GM19468 (cell line): ENCODE measurements around the gene TAB2.
A peak's percentile ranks its signal among the peaks of the same experiment; 100 is the strongest.
"Not testable (repeated sequence)": the region's sequence is repeated elsewhere in the genome, so short reads cannot be mapped to it uniquely, and the experiment has no call there.

Source experiments
- ATAC-seq: cut with Tn5 transposase; IDR thresholded peaks from one replicate; pipeline ENCODE4 v1.9.1; 2021; ENCODE audit warnings: mild to moderate bottlenecking, moderate library complexity, moderate number of reproducible peaks; ENCODE audit not compliant: unreplicated experiment; ENCODE audit errors: extremely low read depth

TAB2 gene

DNA sequence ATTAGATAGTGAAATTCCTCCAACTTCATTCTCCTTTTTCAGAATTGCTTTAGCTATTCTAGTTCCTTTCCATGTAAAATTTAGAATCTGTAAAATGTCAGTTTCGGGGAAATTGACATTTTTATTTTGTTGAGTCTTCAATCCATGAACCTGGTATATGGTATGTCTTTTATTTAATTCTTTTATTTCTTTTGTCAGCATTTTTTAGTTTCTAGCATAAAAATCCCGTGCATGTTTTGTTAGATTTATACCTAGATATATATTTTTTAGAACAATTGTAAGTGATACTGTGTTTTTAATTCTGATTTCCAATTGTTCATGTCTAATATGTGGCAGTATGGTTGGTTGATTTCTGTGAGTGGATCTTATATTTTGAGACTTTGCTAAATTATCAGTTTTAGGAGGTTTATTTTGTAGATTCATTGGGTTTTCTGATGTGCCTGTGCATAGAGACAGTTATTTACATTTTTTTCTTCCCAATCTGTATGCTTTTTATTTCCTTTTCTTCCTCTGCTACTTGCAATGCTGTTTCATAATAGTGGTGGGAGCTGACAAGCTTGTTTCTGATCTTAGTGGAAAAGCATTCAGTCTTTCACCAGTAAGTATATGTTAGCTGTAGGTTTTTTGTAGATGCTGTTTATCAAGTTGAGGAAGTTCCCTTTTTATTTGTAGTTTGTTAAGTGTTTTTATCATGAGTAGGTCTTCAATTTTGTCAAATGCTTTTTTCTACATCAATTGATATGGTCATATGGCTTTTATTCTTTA is 13.7 kb downstream of the TAB2 start:
- ATAC-seq, result no peak

- no peak for ATAC-seq
These were observed 14.4 kb downstream of the TAB2 start for GRCh38 chr6:149331871-149332270.

- no peak for ATAC-seq
These were observed 15.2 kb downstream of the TAB2 start for GRCh38 chr6:149332602-149333265.

DNA sequence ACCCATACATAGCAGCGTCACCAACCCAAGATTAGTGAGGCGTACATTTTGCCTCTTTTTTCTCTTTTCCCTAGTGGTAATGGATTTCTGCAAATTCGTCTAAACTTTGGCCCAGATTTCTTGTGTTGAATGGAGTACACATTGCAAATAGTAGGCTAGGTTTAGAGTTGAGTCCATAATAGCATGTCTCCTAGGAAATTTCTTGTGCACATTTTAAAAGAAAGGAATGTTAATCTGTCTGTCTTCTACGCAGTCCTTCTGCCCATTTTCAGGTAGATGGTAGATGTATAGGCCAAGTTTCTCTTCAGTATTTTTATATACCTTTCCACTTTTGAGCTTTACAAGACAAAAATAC is 15.7 kb downstream of the TAB2 start:
- no peak for ATAC-seq

DNA sequence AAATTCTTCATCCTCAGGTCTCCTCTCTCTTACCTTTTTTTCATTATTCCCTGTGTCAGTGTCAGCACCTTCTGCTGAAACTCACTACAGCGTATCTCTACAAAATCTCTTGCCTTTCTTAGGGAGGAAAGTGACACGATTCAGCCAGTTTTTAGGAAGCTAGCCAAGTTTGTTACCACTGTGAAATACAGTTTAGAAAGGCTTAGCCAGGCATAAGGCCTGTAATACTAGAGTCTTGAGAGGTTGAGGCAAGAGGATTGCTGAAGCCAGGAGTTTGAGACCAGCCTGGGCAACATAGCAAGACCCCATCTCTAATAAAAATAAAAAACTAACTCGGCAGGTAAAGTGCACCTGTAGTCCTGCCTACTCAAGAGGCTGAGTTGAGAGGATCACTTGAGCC is 16.7 kb downstream of the TAB2 start:
- no peak for ATAC-seq

GRCh38 chr6:149334682-149335160 is 17.2 kb downstream of the TAB2 start:
- no peak for ATAC-seq

GRCh38 chr6:149335924-149336608 is 18.6 kb downstream of the TAB2 start:
- ATAC-seq, result no peak

- ATAC-seq, result no peak
These were observed 19.1 kb downstream of the TAB2 start for GRCh38 chr6:149336609-149336928.

DNA sequence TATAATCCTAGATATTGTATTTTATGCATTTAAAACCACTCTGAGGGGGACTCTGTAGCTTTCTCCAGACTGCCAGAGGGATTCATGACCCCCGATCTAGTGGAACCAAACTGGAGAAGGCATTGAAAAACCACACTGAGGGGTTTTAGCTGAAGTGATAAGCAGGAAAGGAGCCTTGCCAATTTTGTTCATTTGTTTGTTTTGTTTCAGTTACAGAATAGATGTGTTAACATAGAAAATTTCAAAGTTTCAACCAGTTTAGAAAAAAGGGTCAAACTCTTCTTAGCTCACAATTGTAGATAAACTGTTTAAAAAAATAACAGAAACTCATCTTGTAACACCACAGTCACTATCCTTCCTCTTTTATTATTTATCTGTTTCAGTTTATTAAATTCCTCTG is 19.8 kb downstream of the TAB2 start:
- ATAC-seq, result no peak

DNA sequence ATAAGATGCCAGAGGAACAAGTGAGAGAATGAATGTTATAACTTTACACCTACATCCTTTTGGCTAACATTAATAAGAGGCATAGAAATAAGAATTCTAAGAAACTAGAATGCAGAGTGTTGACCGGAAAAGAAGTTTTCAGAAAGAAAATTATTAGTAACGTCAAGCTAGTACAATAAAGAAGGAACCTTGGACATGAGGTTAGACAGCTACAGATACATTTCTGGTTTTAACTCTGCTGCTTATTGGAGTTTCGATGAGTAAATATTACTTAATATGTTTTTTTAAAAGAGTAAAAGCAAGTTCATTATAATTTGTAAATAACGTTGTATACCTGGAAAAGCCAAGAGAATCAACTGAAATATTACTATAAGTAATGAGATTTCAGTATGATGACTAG is 22.7 kb downstream of the TAB2 start:
- ATAC-seq, result no peak

DNA sequence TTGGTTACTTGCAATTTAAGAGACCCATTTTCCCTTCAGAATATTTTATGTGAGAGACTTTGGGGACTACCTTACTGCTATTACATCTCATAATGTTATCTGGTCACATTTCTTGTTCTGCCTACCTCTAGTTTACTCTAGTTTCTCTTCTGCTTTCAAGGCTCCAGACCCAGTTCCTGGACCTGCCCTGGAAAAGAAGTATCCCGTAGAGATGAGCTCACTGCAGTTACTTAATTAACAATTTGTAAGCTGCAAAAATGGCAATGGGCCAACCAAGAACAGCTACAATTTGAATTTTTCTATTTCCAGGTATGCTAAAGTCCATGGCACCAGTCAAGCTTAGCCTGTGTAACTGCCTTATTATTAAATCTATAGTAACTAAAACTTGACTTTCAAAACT is 25.0 kb downstream of the TAB2 start:
- ATAC-seq, result peak; percentile 42

DNA sequence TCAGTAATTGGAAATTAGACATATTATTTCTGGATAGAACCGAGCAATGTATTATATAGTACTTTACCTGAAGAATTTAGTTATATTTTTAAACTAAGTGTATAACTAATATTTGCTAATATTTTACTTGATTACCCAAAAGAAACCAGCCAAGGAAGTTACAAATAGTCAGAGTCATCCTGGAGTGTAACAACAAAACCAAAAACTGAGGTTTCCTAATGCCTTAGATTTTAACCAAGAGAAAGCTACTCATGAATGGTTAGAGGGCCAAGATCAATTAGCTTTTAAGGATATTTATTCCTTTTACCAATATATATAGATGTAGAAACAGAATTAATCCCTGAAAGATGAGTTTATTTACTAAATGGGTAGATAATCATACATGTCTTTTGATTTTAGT is 26.0 kb downstream of the TAB2 start:
- ATAC-seq, result no peak

GRCh38 chr6:149346078-149346477 is 28.6 kb downstream of the TAB2 start:
- ATAC-seq, result no peak

GRCh38 chr6:149347067-149347466 is 29.6 kb downstream of the TAB2 start:
- no peak for ATAC-seq

- ATAC-seq, result not testable (repeated sequence)
These were observed 31.8 kb downstream of the TAB2 start for GRCh38 chr6:149349279-149349678.

GRCh38 chr6:149354009-149354408 is 36.5 kb downstream of the TAB2 start:
- no peak for ATAC-seq

DNA sequence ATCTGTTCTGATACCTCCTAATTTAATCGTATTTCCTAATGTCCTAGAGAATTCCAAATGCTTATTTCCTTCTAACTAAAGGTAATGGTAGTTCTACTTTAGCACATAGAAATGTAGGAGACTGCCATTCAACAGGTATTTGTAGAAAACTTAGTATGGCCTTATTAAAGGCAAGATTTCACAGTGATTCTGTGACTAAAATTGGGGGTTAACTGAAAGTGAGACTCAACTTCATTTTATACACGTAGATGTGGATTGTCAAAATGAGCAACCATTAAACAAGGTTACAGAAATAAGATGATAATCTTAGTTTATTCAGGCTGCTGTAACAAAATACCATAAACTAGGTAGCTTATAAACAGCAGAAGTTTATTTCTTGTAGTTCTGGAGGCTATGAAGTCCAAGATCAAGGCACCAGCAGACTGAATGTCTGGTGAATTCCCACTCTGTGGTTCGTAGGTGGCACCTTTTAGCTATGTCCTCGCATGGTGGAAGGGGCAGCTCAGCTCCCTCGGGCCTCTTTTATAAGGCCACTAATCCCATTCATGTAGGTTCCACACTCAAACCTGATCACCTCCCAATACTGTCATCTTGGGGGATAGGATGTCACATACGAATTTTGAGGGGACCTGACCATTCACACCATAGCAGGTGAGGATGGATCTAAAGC is 38.7 kb downstream of the TAB2 start:
- ATAC-seq, result no peak

DNA sequence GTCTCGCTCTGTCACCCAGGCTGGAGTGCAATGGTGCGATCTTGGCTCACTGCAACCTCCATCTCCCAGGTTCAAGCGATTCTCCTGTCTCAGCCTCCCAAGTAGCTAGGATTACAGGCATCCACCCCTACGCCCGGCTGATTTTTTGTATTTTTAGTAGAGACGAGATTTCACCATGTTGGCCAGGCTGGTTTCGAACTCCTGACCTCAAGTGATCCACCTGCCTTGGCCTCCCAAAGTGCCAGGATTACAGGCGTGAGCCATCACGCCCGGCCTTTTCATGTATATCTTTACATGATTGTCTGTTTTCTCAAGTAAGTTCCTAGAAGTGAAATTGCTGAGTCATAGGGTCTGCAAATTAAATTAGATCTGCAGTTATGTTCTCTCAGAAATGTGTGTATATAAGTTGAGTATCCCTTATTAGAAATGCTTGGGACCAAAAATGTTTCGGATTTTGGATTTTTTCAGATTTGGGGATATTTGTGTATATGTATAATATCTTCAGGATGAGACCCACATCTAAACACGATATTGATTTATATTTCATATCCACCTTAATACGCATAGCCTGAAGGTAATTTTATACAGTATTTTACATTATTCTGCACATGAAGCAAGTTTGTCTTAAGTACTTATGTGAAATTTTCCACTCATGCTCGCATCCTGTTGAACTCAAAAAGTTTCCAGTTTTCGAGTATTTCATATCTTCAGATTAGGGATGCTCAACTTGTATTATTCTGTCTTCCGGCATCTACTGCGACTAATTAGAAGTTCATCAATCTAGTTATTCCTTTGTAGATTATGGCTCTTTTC is 40.4 kb downstream of the TAB2 start:
- no peak for ATAC-seq

- ATAC-seq, result no peak
These were observed 41.9 kb downstream of the TAB2 start for GRCh38 chr6:149359440-149359839.

DNA sequence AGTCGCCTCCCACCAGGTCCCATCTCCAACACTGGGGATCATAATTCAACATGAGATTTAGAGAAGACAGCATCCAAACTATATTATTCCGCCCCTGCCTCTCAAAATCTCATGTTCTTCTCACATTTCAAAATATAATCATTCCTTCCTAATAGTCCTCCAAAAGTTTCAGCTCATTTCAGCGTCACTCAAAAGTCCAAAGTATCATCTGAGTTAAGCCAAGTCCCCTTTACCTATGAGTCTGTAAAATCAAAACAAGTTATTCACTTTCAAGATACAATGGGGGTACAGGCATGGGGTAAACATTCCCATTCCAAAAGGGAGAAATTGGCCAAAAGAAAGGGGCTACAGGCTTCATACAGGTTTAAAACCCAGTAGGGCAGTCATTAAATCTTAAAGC is 43.0 kb downstream of the TAB2 start:
- no peak for ATAC-seq
